H1 (cell line): Measurements from ENCODE around the gene OR2T11. TPM values are rescaled to one million over a fixed set of nuclear protein-coding genes. Genes with fewer than 3 reads are reported as not detected.

ENCODE experiments used
- CTCF ChIA-PET: fragments of 300-600 bp; sonication (Branson Sonifier 250); formaldehyde crosslinking; loops from one replicate; lab custom pipeline; 2021; ENCODE audit not compliant: partially characterized antibody; lab: Charles Lee
- POLR2A ChIA-PET: fragments of 300-600 bp; sonication (Branson Sonifier 250); formaldehyde crosslinking; loops from one replicate; lab custom pipeline; 2021; ENCODE audit warnings: inconsistent platforms; ENCODE audit not compliant: partially characterized antibody; lab: Charles Lee
- DNase-seq, 2 experiments: peaks; one replicate each; pipeline versions ENCODE4 v3.0.0 to v3.0.0-alpha.2; 2010 to 2022; ENCODE audit warnings: low spot score in 2 of 2, low read depth in 1 of 2, mixed read lengths in 1 of 2
- FAIRE-seq: peaks from 2 replicates; lab custom pipeline; 2011; peaks lifted over from hg19 to GRCh38; lab: Jason Lieb, UNC
- H2AFZ ChIP-seq: 2 replicates; pipeline ENCODE4 v1.8.1; 2012; ENCODE audit warnings: low read length, inconsistent platforms
- H2AK5ac ChIP-seq: 2 replicates; pipeline ENCODE4 v1.6.1; 2013; ENCODE audit warnings: low read depth, low read length
- H2BK120ac ChIP-seq: replicated peaks from 2 replicates; pipeline ENCODE3; 2013; ENCODE audit warnings: low read depth, low read length, inconsistent platforms
- H2BK12ac ChIP-seq: 2 replicates; pipeline ENCODE4 v1.6.1; 2013; ENCODE audit warnings: low read depth, low read length
- H2BK15ac ChIP-seq: 2 replicates; pipeline ENCODE4 v1.6.1; 2013; ENCODE audit warnings: low read length
- H2BK20ac ChIP-seq: 2 replicates; pipeline ENCODE4 v1.6.1; 2013; ENCODE audit warnings: low read length
- H2BK5ac ChIP-seq: 2 replicates; pipeline ENCODE4 v1.6.1; 2013; ENCODE audit warnings: low read depth, low read length
- H3K14ac ChIP-seq: 2 replicates; pipeline ENCODE4 v1.6.1; 2013; ENCODE audit warnings: inconsistent platforms; ENCODE audit not compliant: insufficient read length
- H3K18ac ChIP-seq: 2 replicates; pipeline ENCODE4 v1.6.1; 2013; ENCODE audit warnings: low read length; ENCODE audit errors: extremely low read depth
- H3K23ac ChIP-seq: 2 replicates; pipeline ENCODE4 v1.6.1; 2013; ENCODE audit warnings: inconsistent platforms; ENCODE audit not compliant: insufficient read length
- H3K23me2 ChIP-seq: 2 replicates; pipeline ENCODE4 v1.6.1; 2013; ENCODE audit warnings: low read depth, low read length
- H3K27ac ChIP-seq: 2 replicates; pipeline ENCODE4 v1.6.1; 2011; ENCODE audit warnings: low read depth, low read length, inconsistent platforms
- H3K27me3 ChIP-seq, 4 experiments: replicated peaks in 1 of 4; 1 replicate in 1 of 4; 2 replicates in 3 of 4; pipeline versions ENCODE4 v1.6.1 to v1.8.1; 2011 to 2013; ENCODE audit warnings: low read length in 3 of 4, mild to moderate bottlenecking in 3 of 4, inconsistent platforms in 2 of 4, mixed read lengths in 2 of 4, moderate library complexity in 1 of 4; ENCODE audit not compliant: control insufficient read depth in 3 of 4, insufficient read depth in 3 of 4; ENCODE audit errors: extremely low read depth in 1 of 4
- H3K36me3 ChIP-seq, 4 experiments: 2 replicates each; pipeline versions ENCODE4 v1.6.1 to v1.8.1; 2011 to 2013; ENCODE audit warnings: mild to moderate bottlenecking in 4 of 4, low read length in 3 of 4, moderate library complexity in 2 of 4, control low read depth in 1 of 4, inconsistent platforms in 1 of 4; ENCODE audit not compliant: insufficient read depth in 4 of 4, control insufficient read depth in 2 of 4
- H3K4ac ChIP-seq: replicated peaks from 2 replicates; pipeline ENCODE3; 2013; ENCODE audit warnings: low read length, low read depth, mixed read lengths, inconsistent platforms; ENCODE audit not compliant: insufficient read length
- H3K4me1 ChIP-seq, 4 experiments: replicated peaks in 1 of 4; 1 replicate in 1 of 4; 2 replicates in 3 of 4; pipeline versions ENCODE4 v1.6.1 to v1.8.1; 2011 to 2013; ENCODE audit warnings: low read length in 3 of 4, inconsistent platforms in 2 of 4, mixed read lengths in 1 of 4; ENCODE audit not compliant: insufficient read depth in 4 of 4, control insufficient read depth in 3 of 4
- H3K4me2 ChIP-seq, 2 experiments: 2 replicates each; pipeline versions ENCODE4 v1.6.1 to v1.8.1; 2011 to 2013; ENCODE audit warnings: low read depth in 2 of 2, low read length in 2 of 2, control low read depth in 1 of 2, inconsistent platforms in 1 of 2, mild to moderate bottlenecking in 1 of 2; ENCODE audit not compliant: insufficient read depth in 1 of 2
- H3K4me3 ChIP-seq, 4 experiments: fragments of 200-600, 300-600 bp in 1 of 4; sonication (generic), shearing (Covaris generic), sonication (Bioruptor Twin) in 1 of 4; 2 replicates each; pipeline versions ENCODE4 v1.5.1 to v1.8.1; 2011 to 2016; ENCODE audit warnings: low read length in 4 of 4, low read depth in 3 of 4, control low read depth in 2 of 4, inconsistent platforms in 2 of 4, mild to moderate bottlenecking in 2 of 4, mixed read lengths in 1 of 4, moderate library complexity in 1 of 4; ENCODE audit not compliant: insufficient read depth in 2 of 4; ENCODE audit errors: extremely low read depth in 1 of 4
- H3K56ac ChIP-seq: replicated peaks from 2 replicates; pipeline ENCODE3; 2013; ENCODE audit warnings: low read depth, mild to moderate bottlenecking, mixed read lengths, low read length, inconsistent platforms; ENCODE audit not compliant: insufficient read length
- H3K79me1 ChIP-seq: 2 replicates; pipeline ENCODE4 v1.6.1; 2013; ENCODE audit warnings: low read depth, low read length, control low read depth
- H3K79me2 ChIP-seq, 2 experiments: 2 replicates each; pipeline versions ENCODE4 v1.6.1 to v1.8.1; 2012 to 2013; ENCODE audit warnings: low read length in 2 of 2, mild to moderate bottlenecking in 2 of 2, inconsistent platforms in 1 of 2; ENCODE audit not compliant: insufficient read depth in 2 of 2, control insufficient read depth in 1 of 2
- H3K9ac ChIP-seq, 4 experiments: replicated peaks in 1 of 4; 1 replicate in 1 of 4; 2 replicates in 3 of 4; pipeline versions ENCODE4 v1.6.1 to v1.8.1; 2011 to 2013; ENCODE audit warnings: low read depth in 3 of 4, low read length in 3 of 4, control low read depth in 2 of 4, mild to moderate bottlenecking in 2 of 4, moderate library complexity in 2 of 4, inconsistent platforms in 1 of 4; ENCODE audit errors: extremely low read depth in 1 of 4
- H3K9me3 ChIP-seq, 2 experiments: 2 replicates each; pipeline versions ENCODE4 v1.6.1 to v1.8.1; 2012 to 2013; ENCODE audit warnings: mild to moderate bottlenecking in 2 of 2, moderate library complexity in 2 of 2, control low read depth in 1 of 2, inconsistent platforms in 1 of 2, low read depth in 1 of 2, low read length in 1 of 2, mixed read lengths in 1 of 2; ENCODE audit not compliant: insufficient read depth in 2 of 2
- H4K20me1 ChIP-seq, 2 experiments: replicated peaks in 1 of 2; 2 replicates each; pipeline versions ENCODE3 to v1.8.1; 2011 to 2013; ENCODE audit warnings: inconsistent platforms in 2 of 2, low read length in 2 of 2, mild to moderate bottlenecking in 1 of 2; ENCODE audit not compliant: insufficient read depth in 2 of 2, control insufficient read depth in 1 of 2
- H4K5ac ChIP-seq: 2 replicates; pipeline ENCODE4 v1.6.1; 2013; ENCODE audit warnings: low read length, low read depth, mixed read lengths, inconsistent platforms; ENCODE audit not compliant: insufficient read length
- H4K8ac ChIP-seq: 2 replicates; pipeline ENCODE4 v1.8.0; 2013; ENCODE audit warnings: mild to moderate bottlenecking, moderate library complexity, low read length, inconsistent platforms; ENCODE audit not compliant: insufficient read depth; ENCODE audit errors: extremely low read depth
- H4K91ac ChIP-seq: replicated peaks from 2 replicates; pipeline ENCODE3; 2013; ENCODE audit warnings: low read length, mixed read lengths, inconsistent platforms; ENCODE audit not compliant: insufficient read length
- MAFK ChIP-seq: IDR thresholded peaks from 2 replicates; pipeline ENCODE4 v1.6.1; 2012; ENCODE audit warnings: low read depth, mild to moderate bottlenecking, improper control_type of control experiment, low read length
- WGBS, 2 experiments: shearing (Covaris generic) in 1 of 2; methylation state at CpG; one replicate each; pipeline versions ENCODE4 v1.1.6 to v1.1.7; 2013 to 2015; ENCODE audit warnings: low lambda C conversion rate in 2 of 2, mixed read lengths in 2 of 2, inconsistent platforms in 1 of 2, low coverage in 1 of 2, missing lambda C conversion rate in 1 of 2; ENCODE audit not compliant: insufficient replicate concordance in 2 of 2, insufficient coverage in 1 of 2, insufficient read length in 1 of 2; ENCODE audit errors: extremely low coverage in 1 of 2, missing lambda C conversion rate in 1 of 2; 5-methylcytosine and 5-hydroxymethylcytosine counted together
- polyA plus RNA-seq, 7 experiments: library from polyadenylated mRNA; depleted of rRNA in 3 of 7; stranded (reverse) in 5 of 7; unstranded in 2 of 7; fragments of >200 nt in 5 of 7; fragments of 200-250 nt in 2 of 7; gene quantifications; 1 replicate in 5 of 7; 2 replicates in 1 of 7; 4 replicates in 1 of 7; pipeline versions ENCODE4 v1.2.1 to v1.2.3, GENCODE V29; 2011 to 2013; ENCODE audit warnings: missing spikeins in 2 of 7, mixed read lengths in 2 of 7
- total RNA-seq: library from RNA; stranded (reverse); fragmentation: NEBNext Ultra II Directional; extraction: Animal tissue kit (Norgen Biotek cat#: 25700); gene quantifications from 2 replicates; pipeline ENCODE4 v1.2.1, GENCODE V29; 2021

Gene OR2T11
- total and polyA plus RNA-seq, 2 of the 8 experiments (the other 6 are each of a cell fraction or from before 2014, with no cell fraction given) = not detected

DNA sequence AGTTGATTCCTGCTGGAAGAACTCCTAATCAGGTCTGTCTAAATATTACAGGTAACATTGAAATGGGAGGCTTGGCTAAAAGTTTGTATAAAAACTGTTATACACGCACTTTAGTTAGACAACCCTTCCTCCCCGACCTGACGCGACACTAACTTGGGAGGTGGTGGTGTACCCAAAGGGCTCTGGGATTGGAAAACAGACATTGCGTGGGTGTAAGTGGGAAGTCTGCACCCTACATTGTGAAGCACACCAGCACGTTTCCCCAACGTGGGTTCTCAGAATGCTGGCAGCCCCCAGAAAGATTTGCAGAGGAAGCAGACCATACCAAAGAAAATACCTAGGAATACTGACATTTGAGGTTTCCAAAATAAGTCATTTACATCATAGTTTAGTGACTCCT lies 16.8 kb downstream of the OR2T11 start:
- no peak overlapping the region for H2BK20ac ChIP-seq
- H3K4ac ChIP-seq = no peak overlapping the region
- no peaks in the 10 kb centered on the region for H3K23me2 ChIP-seq
- H2AK5ac ChIP-seq = no peak overlapping the region
- no peaks in the 10 kb centered on the region for H3K79me2 ChIP-seq
- H3K36me3 ChIP-seq = no peaks in the 10 kb centered on the region
- H3K23ac ChIP-seq = no peak overlapping the region
- no peak overlapping the region for H2AFZ ChIP-seq
- H3K27me3 ChIP-seq = peaks cover 0 to 1% (median 0%) of the 10 kb centered on the region in 4 experiments; a peak in 1 of 7 replicates
- H2BK12ac ChIP-seq = no peak overlapping the region
- H2BK120ac ChIP-seq = no peak overlapping the region
- H3K9me3 ChIP-seq = peaks cover 48 to 64% of the 10 kb centered on the region in 2 experiments
- no peak for TF ChIP-seq MAFK
- no peak overlapping the region for H3K4me3 ChIP-seq
- FAIRE-seq = no peak
- no peaks in the 10 kb centered on the region for H3K4me1 ChIP-seq
- no peak overlapping the region for H4K5ac ChIP-seq
- no peak overlapping the region for H3K9ac ChIP-seq
- H3K79me1 ChIP-seq = no peaks in the 10 kb centered on the region
- H3K4me2 ChIP-seq = no peak overlapping the region
- no peak overlapping the region for H2BK15ac ChIP-seq
- DNase-seq = no peak
- ChIA-PET POLR2A (no interaction called here), CTCF (no interaction called here)
- no peaks in the 10 kb centered on the region for H4K20me1 ChIP-seq
- H3K18ac ChIP-seq = no peak overlapping the region
- H2BK5ac ChIP-seq = no peak overlapping the region
- no peak overlapping the region for H3K56ac ChIP-seq
- H3K14ac ChIP-seq = no peak overlapping the region
- no peak overlapping the region for H3K27ac ChIP-seq
- H4K8ac ChIP-seq = no peak overlapping the region
- no peak overlapping the region for H4K91ac ChIP-seq
- 80% methylated on average over 7 of the region's 7 CpGs; no CpG with 5 or more reads in 1 of the 2 experiments for WGBS, 2 experiments
